Adrenal gland (tissue), 12 donors: ENCODE results near the gene GTF2A1. TPM values are rescaled to one million over a fixed set of nuclear protein-coding genes. Genes with fewer than 3 reads are reported as not detected.

Experiments
- DNase-seq, 7 donors: peaks; one replicate each; pipeline ENCODE4 v3.0.0-alpha.2; 2019 to 2020
- H3K27ac ChIP-seq, 5 donors: fragments of 200-600 bp; sonication (generic) in 4 of 5; 1 replicate in 3 of 5; 2 replicates in 2 of 5; pipeline versions ENCODE4 v1.5.1 to v1.8.0; 2016 to 2020; ENCODE audit warnings: mild to moderate bottlenecking in 1 of 5
- H3K27me3 ChIP-seq: fragments of 200-600 bp; 2 replicates; pipeline ENCODE4 v1.8.0; 2021
- H3K36me3 ChIP-seq, 2 donors: fragments of 200-600 bp; replicated peaks in 1 of 2; 1 replicate in 1 of 2; 2 replicates in 1 of 2; pipeline versions ENCODE4 v1.5.1 to v1.8.0; 2018 to 2022
- H3K4me1 ChIP-seq, 2 donors: fragments of 200-600 bp; replicated peaks in 1 of 2; 1 replicate in 1 of 2; 2 replicates in 1 of 2; pipeline versions ENCODE4 v1.5.1 to v1.8.0; 2018 to 2021
- H3K4me3 ChIP-seq, 4 donors: fragments of 200-600 bp; sonication (generic) in 3 of 4; one replicate each; pipeline ENCODE4 v1.5.1; 2016 to 2018
- H3K9me3 ChIP-seq, 3 donors: fragments of 200-600 bp; sonication (generic) in 1 of 3; replicated peaks in 1 of 3; 1 replicate in 2 of 3; 2 replicates in 1 of 3; pipeline versions ENCODE4 v1.5.1 to v1.8.0; 2016 to 2021
- CTCF ChIP-seq, 6 experiments: fragments of 450-650 bp in 4 of 6; fragments of 200-600 bp in 2 of 6; sonication (generic) in 1 of 6; IDR thresholded peaks; 1 replicate in 5 of 6; 2 replicates in 1 of 6; pipeline versions ENCODE4 v1.5.1 to v1.8.0; 2016 to 2021; ENCODE audit warnings: antibody characterized with exemption in 6 of 6, mild to moderate bottlenecking in 2 of 6, moderate library complexity in 1 of 6
- POLR2A ChIP-seq, 2 donors: fragments of 450-650 bp; IDR thresholded peaks; one replicate each; pipeline ENCODE4 v1.6.1; 2017; ENCODE audit warnings: antibody characterized with exemption in 2 of 2, mild to moderate bottlenecking in 2 of 2, moderate library complexity in 1 of 2
- WGBS, 4 donors: extraction: QIAGEN DNeasy Blood & Tissue Kit in 2 of 4; methylation state at CpG; one replicate each; pipeline versions ENCODE4 v1.1.5 to v1.1.7; 2013 to 2017; 5-methylcytosine and 5-hydroxymethylcytosine counted together
- intact Hi-C, 2 donors: fragments of 100-400 bp; cut with DNase I; formaldehyde crosslinking; loops; one replicate each; pipeline versions ENCODE4 v1.14.1 to v1.15.0; 2022 to 2023
- polyA plus RNA-seq, 3 donors: library from polyadenylated mRNA; stranded (reverse); fragments of 200-250 nt in 2 of 3; fragments of 350-450 nt in 1 of 3; fragmentation: Illumina TruSeq in 1 of 3; extraction: RNeasy Lipid Tissue Mini Kit (QIAGEN cat#74804) in 1 of 3; gene quantifications; one replicate each; pipeline ENCODE4 v1.2.3, GENCODE V29; 2013 to 2014
- total RNA-seq, 9 donors: library from RNA; depleted of rRNA in 4 of 9; stranded (reverse); fragments of >200 nt in 4 of 9; fragments of 120-200 nt in 1 of 9; fragmentation: NEBNext Ultra II Directional in 1 of 9; extraction: Animal tissue kit (Norgen Biotek cat#: 25700) in 1 of 9; gene quantifications; one replicate each; pipeline versions ENCODE4 v1.1.0 to v1.2.4, GENCODE V29; 2013 to 2023
- donor health status: healthy with polysubstance abuse.
- donor health status: Bipolar disorder and iron deficiency.
- donor health status: DM: yes; HTN: yes; CAD: no.
- donor health status: DM: no; HTN: no; CAD: no.
- donor health status: DM: no; HTN: no; CAD: no.
- donor health status: DM: yes; HTN: yes; CAD: no.

Gene GTF2A1
- total and polyA plus RNA-seq, 12 donors: 4.3 to 51.4 (median 29.4) TPM

DNA sequence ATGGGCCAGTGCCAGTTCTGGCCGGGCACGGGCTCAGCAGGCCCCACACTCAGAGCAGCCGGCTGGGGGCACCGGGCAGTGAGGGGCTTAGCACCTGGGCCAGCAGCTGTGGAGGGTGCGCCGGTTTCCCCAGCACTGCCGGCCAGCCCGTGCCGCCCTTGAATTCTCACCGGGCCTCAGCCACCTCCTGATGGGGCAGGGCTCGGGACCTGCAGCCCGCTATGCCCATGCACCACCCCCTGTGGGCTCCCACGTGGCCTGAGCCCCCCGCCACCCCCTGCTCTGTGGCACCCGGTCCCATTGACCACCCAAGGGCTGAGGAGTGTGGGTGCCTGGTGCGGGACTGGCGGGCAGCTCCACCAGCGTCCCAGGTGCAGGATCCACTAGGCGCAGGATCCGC lies 15.4 kb upstream of the GTF2A1 start:
- Histone ChIP-seq H3K4me1 (no peaks in the 10 kb centered on the region), H3K27me3 (no peaks in the 10 kb centered on the region), H3K9me3 (no peaks in the 10 kb centered on the region), H3K27ac (no peak overlapping the region), H3K4me3 (no peak overlapping the region), H3K36me3 (no peaks in the 10 kb centered on the region)
- intact Hi-C loops: no loop called here
- no peak for DNase-seq
- no peak for TF ChIP-seq POLR2A (IDR thresholded peaks at IDR 0.05)
- no peak for TF ChIP-seq CTCF (IDR thresholded peaks at IDR 0.05)
- 89 to 97% (median 90%) methylated on average over 5 to 20 of the region's 20 CpGs for WGBS, 4 donors

- DNase-seq: no peak
- no peaks in the 10 kb centered on the region for H3K27me3 ChIP-seq
- intact Hi-C loops: no loop called here
- no peaks in the 10 kb centered on the region for H3K36me3 ChIP-seq
- TF ChIP-seq POLR2A (IDR thresholded peaks at IDR 0.05) (no peak), CTCF (IDR thresholded peaks at IDR 0.05) (no peak)
- H3K4me3 ChIP-seq: no peak overlapping the region
- no peak overlapping the region for H3K27ac ChIP-seq
- no peaks in the 10 kb centered on the region for H3K9me3 ChIP-seq
- H3K4me1 ChIP-seq: no peaks in the 10 kb centered on the region
- WGBS, 4 donors: 42 to 70% (median 59%) methylated on average over 2 of the region's 2 CpGs
Observed at GRCh38 chr14:81235096-81235495, 14.3 kb upstream of the GTF2A1 start.

- H3K27me3 ChIP-seq: no peaks in the 10 kb centered on the region
- H3K4me3 ChIP-seq: no peak overlapping the region
- no peak for DNase-seq
- no peak for TF ChIP-seq POLR2A (IDR thresholded peaks at IDR 0.05)
- TF ChIP-seq CTCF (IDR thresholded peaks at IDR 0.05): no peak
- no peaks in the 10 kb centered on the region for H3K36me3 ChIP-seq
- no peak overlapping the region for H3K27ac ChIP-seq
- intact Hi-C loops: no loop called here
- H3K4me1 ChIP-seq: no peaks in the 10 kb centered on the region
- no peaks in the 10 kb centered on the region for H3K9me3 ChIP-seq
Observed at GRCh38 chr14:81234278-81234677, 13.5 kb upstream of the GTF2A1 start.

- intact Hi-C loops: no loop called here
- TF ChIP-seq CTCF (IDR thresholded peaks at IDR 0.05) (no peak), POLR2A (IDR thresholded peaks at IDR 0.05) (no peak)
- WGBS, 4 donors: 73 to 100% (median 93%) methylated on average over 1 of the region's 1 CpG
- H3K27me3 ChIP-seq: no peaks in the 10 kb centered on the region
- no peak for DNase-seq
- H3K36me3 ChIP-seq: no peaks in the 10 kb centered on the region
- no peaks in the 10 kb centered on the region for H3K4me1 ChIP-seq
- no peak overlapping the region for H3K4me3 ChIP-seq
- no peak overlapping the region for H3K27ac ChIP-seq
- H3K9me3 ChIP-seq: no peaks in the 10 kb centered on the region
Observed at GRCh38 chr14:81233615-81234014, 12.9 kb upstream of the GTF2A1 start.
